Right atrium auricular region (tissue), 2 donors: ENCODE measurements around the gene FXYD1. TPM values are rescaled to one million over a fixed set of nuclear protein-coding genes. Genes with fewer than 3 reads are reported as not detected.

ENCODE experiments used
- DNase-seq: peaks from one replicate; pipeline ENCODE4 v3.0.0-alpha.2; 2019; ENCODE audit warnings: low spot score
- H3K27ac ChIP-seq, 2 donors: fragments of 200-600 bp; sonication (generic); 1 replicate in 1 of 2; 2 replicates in 1 of 2; pipeline ENCODE4 v1.5.1; 2016 to 2019
- H3K27me3 ChIP-seq, 2 donors: fragments of 200-600 bp; sonication (generic); one replicate each; pipeline versions ENCODE4 v1.5.1 to v1.6.0; 2017 to 2019
- H3K36me3 ChIP-seq: fragments of 200-600 bp; sonication (generic); one replicate; pipeline ENCODE4 v1.5.1; 2016
- H3K4me1 ChIP-seq, 2 donors: fragments of 200-600 bp; sonication (generic); one replicate each; pipeline versions ENCODE4 v1.5.1 to v1.6.0; 2017 to 2019
- H3K4me3 ChIP-seq, 2 donors: fragments of 200-600 bp; sonication (generic); 1 replicate in 1 of 2; 2 replicates in 1 of 2; pipeline ENCODE4 v1.5.1; 2017 to 2019; ENCODE audit warnings: mild to moderate bottlenecking in 1 of 2, moderate library complexity in 1 of 2
- H3K9me3 ChIP-seq, 2 donors: fragments of 200-600 bp; sonication (generic); one replicate each; pipeline ENCODE4 v1.5.1; 2019
- total RNA-seq, 2 donors: library from RNA; depleted of rRNA; stranded (reverse); fragments of >200 nt; gene quantifications; one replicate each; pipeline ENCODE4 v1.1.0, GENCODE V29; 2016
- TF ChIP-seq, protein P1 (sequence below), 2 donors: fragments of 200-600 bp; sonication (generic); IDR thresholded peaks; one replicate each; pipeline ENCODE4 v1.5.1; 2019; ENCODE audit warnings: antibody characterized with exemption in 2 of 2

The FXYD1 gene
- total RNA-seq, 2 donors from 2014 or later, result 166 to 175 TPM

DNA sequence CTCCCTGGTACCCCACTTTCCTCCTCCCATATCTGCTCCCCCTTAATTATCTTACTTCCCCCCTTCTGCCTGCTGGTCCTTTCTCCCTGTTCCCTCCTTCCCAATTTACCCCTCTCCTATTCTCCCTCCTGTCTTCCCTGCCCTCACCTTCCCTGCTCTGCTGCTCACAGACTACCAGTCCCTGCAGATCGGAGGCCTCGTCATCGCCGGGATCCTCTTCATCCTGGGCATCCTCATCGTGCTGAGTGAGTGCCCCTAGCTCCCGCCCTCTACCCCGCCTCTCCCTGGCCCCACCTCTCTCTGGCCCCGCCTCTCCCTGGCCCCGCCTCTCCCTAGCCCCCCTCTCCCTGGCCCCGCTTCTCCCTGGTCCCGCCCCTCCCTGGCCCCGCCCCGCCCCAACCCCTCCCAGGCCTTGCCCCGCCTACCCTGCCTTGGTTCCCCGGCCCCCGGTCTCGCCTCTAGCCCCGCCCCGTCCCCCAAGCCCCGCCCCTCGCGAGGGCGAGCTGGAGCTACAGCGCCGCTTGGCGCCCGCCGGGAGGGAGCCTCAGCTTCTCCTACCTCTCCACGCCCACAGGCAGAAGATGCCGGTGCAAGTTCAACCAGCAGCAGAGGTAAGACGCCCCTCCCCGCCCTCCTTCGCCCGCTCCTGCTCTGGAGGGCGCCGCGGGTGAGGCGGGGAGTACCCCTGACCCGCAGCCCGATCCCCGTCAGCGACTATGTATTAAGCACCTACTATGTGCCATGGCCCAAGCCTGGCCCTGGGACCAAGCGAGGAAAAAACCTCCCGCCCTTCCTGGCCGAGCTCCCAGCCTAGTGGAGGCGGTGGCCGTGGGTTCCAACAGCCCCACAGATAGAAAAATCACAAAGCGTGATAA lies 2.6 kb downstream of the FXYD1 start:
- DNase-seq, result peak; percentile 94
- Histone ChIP-seq H3K9me3 (no peaks in the 10 kb centered on the region), H3K36me3 (no peaks in the 10 kb centered on the region), H3K27ac (peak overlapping the region; percentile 95), H3K4me3 (peak overlapping the region; percentile 37 to 54), H3K27me3 (no peaks in the 10 kb centered on the region), H3K4me1 (peaks cover 0 to 77% of the 10 kb centered on the region in 2 donors)
- TF ChIP-seq, protein P1, sequence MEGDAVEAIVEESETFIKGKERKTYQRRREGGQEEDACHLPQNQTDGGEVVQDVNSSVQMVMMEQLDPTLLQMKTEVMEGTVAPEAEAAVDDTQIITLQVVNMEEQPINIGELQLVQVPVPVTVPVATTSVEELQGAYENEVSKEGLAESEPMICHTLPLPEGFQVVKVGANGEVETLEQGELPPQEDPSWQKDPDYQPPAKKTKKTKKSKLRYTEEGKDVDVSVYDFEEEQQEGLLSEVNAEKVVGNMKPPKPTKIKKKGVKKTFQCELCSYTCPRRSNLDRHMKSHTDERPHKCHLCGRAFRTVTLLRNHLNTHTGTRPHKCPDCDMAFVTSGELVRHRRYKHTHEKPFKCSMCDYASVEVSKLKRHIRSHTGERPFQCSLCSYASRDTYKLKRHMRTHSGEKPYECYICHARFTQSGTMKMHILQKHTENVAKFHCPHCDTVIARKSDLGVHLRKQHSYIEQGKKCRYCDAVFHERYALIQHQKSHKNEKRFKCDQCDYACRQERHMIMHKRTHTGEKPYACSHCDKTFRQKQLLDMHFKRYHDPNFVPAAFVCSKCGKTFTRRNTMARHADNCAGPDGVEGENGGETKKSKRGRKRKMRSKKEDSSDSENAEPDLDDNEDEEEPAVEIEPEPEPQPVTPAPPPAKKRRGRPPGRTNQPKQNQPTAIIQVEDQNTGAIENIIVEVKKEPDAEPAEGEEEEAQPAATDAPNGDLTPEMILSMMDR (IDR thresholded peaks at IDR 0.05), result peak; percentile 1 to 68

DNA sequence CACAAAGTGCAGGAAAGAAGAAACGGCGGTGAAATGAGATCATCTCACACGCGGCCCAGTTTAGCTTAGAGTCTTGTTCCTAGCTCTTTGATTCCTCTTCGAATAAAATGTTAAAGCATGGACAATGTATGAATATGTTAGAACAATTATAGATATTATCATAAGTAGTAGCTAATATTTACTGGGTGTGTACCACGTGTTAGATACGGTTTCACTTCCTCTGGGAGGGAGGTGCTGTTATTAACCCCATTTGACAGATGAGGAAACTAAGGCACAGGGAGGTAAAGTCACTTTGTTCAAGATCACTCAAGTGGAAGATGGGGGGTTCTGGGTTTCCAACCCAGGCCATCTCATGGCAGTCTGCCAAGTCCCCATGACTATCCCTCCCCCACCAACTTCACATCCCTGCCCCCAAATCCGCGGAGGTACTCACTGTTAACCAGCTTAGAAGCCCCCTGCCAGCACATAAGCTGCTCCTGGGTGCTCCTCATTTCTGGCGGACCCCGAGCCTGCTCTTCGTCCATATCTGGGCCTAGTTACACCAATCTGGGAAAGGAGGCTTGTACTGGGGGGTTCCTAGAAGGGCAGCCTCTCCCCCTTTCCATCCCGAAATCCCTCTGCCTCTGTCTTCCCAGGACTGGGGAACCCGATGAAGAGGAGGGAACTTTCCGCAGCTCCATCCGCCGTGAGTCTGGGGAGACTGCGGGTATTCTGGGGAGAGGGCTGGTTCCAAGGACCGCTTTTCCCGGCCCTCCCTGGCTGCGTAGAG lies 3.4 kb downstream of the FXYD1 start:
- Histone ChIP-seq H3K27me3 (no peaks in the 10 kb centered on the region), H3K4me1 (peaks cover 0 to 69% of the 10 kb centered on the region in 2 donors), H3K4me3 (peak overlapping the region in 1 of 2 donors; percentile 32), H3K27ac (peak overlapping the region; percentile 4 to 39), H3K36me3 (no peaks in the 10 kb centered on the region), H3K9me3 (no peaks in the 10 kb centered on the region)
- TF ChIP-seq, protein P1 (IDR thresholded peaks at IDR 0.05), result no peak
- no peak for DNase-seq

DNA sequence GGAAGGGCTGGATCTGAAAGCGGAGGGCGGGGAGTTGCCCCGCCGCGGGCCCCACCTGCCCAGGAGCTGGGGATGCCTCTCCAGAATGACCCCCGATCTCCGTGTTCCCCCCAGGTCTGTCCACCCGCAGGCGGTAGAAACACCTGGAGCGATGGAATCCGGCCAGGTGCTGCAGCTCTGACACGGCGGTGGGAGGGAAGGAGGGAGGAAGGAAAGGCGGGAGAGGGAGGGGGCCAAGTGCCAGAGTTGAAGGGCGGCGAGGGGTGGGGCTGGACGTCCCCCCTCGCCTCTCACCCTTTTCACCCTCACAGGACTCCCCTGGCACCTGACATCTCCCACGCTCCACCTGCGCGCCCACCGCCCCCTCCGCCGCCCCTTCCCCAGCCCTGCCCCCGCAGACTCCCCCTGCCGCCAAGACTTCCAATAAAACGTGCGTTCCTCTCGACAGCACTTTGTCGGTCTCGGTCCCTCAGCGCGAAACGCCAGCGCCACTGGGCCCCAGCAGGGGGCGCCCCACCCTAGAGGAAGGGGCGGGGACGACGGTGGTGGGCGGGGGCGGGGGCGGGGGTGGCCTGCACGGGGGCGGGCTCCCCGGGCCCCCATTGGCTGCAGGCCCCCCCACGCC lies 4.1 kb downstream of the FXYD1 start:
- Histone ChIP-seq H3K27me3 (no peaks in the 10 kb centered on the region), H3K36me3 (no peaks in the 10 kb centered on the region), H3K4me3 (no peak overlapping the region), H3K9me3 (no peaks in the 10 kb centered on the region), H3K27ac (no peak overlapping the region), H3K4me1 (peaks cover 0 to 62% of the 10 kb centered on the region in 2 donors)
- no peak for DNase-seq
- TF ChIP-seq, protein P1 (IDR thresholded peaks at IDR 0.05), result peak; percentile 55 to 84

DNA sequence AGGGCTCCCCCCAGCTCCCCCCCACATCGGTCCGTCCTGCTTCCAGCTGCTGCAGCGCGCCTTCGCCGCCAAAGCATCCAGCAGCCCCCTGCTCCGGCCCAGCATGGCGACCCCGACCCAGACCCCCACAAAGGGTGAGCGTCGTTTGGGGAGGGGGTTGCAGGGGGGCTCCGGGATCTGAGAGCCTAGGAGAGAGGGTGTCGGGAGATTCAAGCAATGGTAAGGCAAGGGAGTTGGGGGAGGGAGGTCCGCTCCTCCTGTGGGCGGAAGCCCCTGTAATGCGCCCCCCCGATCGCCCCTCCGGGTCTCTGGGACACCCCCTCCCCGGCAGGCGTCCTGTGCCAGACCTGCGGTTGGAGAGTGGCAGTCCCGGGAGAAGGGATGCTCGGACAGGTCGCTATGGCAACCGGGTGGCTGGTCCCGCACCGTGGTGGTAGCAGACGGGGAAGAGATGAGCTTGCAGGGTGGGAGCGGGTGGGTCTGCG lies 4.6 kb downstream of the FXYD1 start, which contains the start of gene FXYD7:
Gene FXYD7 (plus strand): TSS at position 25 of the 485 bp plus-strand sequence. CDS start 79 bp downstream, at position 104.
- no peaks in the 10 kb centered on the region for H3K9me3 ChIP-seq
- no peaks in the 10 kb centered on the region for H3K27me3 ChIP-seq
- H3K4me1 ChIP-seq, result peaks cover 0 to 57% of the 10 kb centered on the region in 2 donors
- TF ChIP-seq, protein P1 (IDR thresholded peaks at IDR 0.05), result peak; percentile 3 to 9
- no peak within 1 kb of the TSS for H3K27ac ChIP-seq
- H3K4me3 ChIP-seq, result no peak within 1 kb of the TSS
- DNase-seq, result no peak
- H3K36me3 ChIP-seq, result no peaks in the 10 kb centered on the region

DNA sequence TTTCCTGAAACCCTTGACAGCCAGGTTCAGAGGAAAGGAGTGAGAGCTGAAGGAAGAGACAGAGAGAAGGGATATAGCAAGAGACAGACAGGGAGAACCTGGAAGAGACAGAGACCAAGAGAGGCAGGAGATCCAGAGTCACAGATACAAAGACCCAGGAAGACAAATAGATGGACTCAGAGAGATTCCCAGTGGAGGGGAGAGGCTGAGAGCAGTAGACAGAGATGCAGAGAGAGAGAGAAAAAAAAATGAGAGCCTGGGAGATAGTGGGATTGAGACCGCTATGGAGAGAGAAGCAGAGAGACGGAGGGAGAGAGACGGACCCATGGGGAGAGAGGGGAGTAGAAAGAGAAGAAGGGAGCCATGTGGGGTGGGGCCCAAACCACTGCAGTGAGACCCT lies 5.2 kb downstream of the FXYD1 start:
- no peak overlapping the region for H3K27ac ChIP-seq
- no peak overlapping the region for H3K4me3 ChIP-seq
- no peaks in the 10 kb centered on the region for H3K36me3 ChIP-seq
- H3K4me1 ChIP-seq, result peaks cover 0 to 52% of the 10 kb centered on the region in 2 donors
- no peak for DNase-seq
- TF ChIP-seq, protein P1 (IDR thresholded peaks at IDR 0.05), result no peak
- H3K9me3 ChIP-seq, result no peaks in the 10 kb centered on the region
- H3K27me3 ChIP-seq, result no peaks in the 10 kb centered on the region
